K562 (cell line): ENCODE results near the gene EGF. TPM values are rescaled to one million over a fixed set of nuclear protein-coding genes. Genes with fewer than 3 reads are reported as not detected.

Source experiments
- KLF6 ChIP-seq: fragments of 250-450 bp; sonication (Bioruptor Pico); IDR thresholded peaks from 2 replicates; pipeline ENCODE4 v1.4.0; 2020; ENCODE audit warnings: mild to moderate bottlenecking, moderate library complexity, borderline replicate concordance
- MAFF ChIP-seq: IDR thresholded peaks from 2 replicates; pipeline ENCODE4 v1.6.1; 2012; ENCODE audit warnings: low read length, improper control_type of control experiment
- RBM39 ChIP-seq: fragments of 200-400 bp; formaldehyde crosslinking; optimal IDR thresholded peaks from 2 replicates; pipeline ENCODE3; 2018; ENCODE audit warnings: low read depth, low read length
- RHOXF2B ChIP-seq: fragments of 250-450 bp; sonication (Bioruptor Pico); conservative IDR thresholded peaks from 2 replicates; pipeline ENCODE4 v1.5.1; 2021
- ZKSCAN8 ChIP-seq: fragments of 200-800 bp; sonication (Bioruptor generic); IDR thresholded peaks from 2 replicates; pipeline ENCODE4 v1.6.1; 2016; ENCODE audit warnings: missing genetic modification characterization, missing compliant biosample characterization
- ZNF311 ChIP-seq: fragments of 250-450 bp; sonication (Bioruptor Pico); IDR thresholded peaks from 2 replicates; pipeline ENCODE4 v1.4.0; 2020; ENCODE audit warnings: mild to moderate bottlenecking, moderate library complexity
- ZNF395 ChIP-seq: fragments of 200-800 bp; sonication (Bioruptor generic); IDR thresholded peaks from 2 replicates; pipeline ENCODE4 v1.6.1; 2017; ENCODE audit warnings: missing genetic modification characterization, missing compliant biosample characterization
- polyA plus RNA-seq, 8 experiments: library from polyadenylated mRNA; depleted of rRNA in 4 of 8; stranded (reverse) in 5 of 8; unstranded in 3 of 8; fragments of >200 nt; fragmentation: Nextera tagmentation in 2 of 8; fragmentation: Illumina TruSeq in 1 of 8; extraction: Ambion mirVana in 2 of 8; extraction: Trizol in 1 of 8; gene quantifications; 2 replicates each; pipeline versions ENCODE4 v1.2.1 to v1.2.3, GENCODE V29; 2011 to 2014; ENCODE audit warnings: inconsistent platforms in 1 of 8, missing spikeins in 1 of 8
- total RNA-seq, 7 experiments: library from RNA; depleted of rRNA in 6 of 7; stranded (reverse); fragments of >200 nt in 6 of 7; fragmentation: Illumina TruSeq in 2 of 7; extraction: Trizol in 2 of 7; gene quantifications; 2 replicates each; pipeline versions ENCODE4 v1.2.1 to v1.2.3, GENCODE V29; 2011 to 2021; ENCODE audit warnings: low replicate concordance in 1 of 7
- TF ChIP-seq, protein P1 (sequence below): fragments of 150-350 bp; conservative IDR thresholded peaks from 2 replicates; pipeline ENCODE4 v1.6.1; 2014; ENCODE audit warnings: low read length
- TF ChIP-seq, protein P2 (sequence below): sonication (generic); formaldehyde crosslinking; IDR thresholded peaks from 2 replicates; pipeline ENCODE4 v1.8.0; 2023; ENCODE audit warnings: missing genetic modification reagents, mild to moderate bottlenecking, borderline replicate concordance
- TF ChIP-seq, protein P3 (sequence below): IDR thresholded peaks from 3 replicates; pipeline ENCODE4 v1.6.1; 2011; ENCODE audit warnings: borderline replicate concordance, mild to moderate bottlenecking, moderate library complexity; ENCODE audit not compliant: insufficient read length; ENCODE audit errors: extremely low read depth

The EGF gene
- total and polyA plus RNA-seq, 9 of the 15 experiments (the other 6 are each of a cell fraction or from before 2014, with no cell fraction given) = 0.32 to 3.1 (median 1.3) TPM

GRCh38 chr4:109912706-109913595 lies at the start of gene EGF (continued):
- no peak for TF ChIP-seq RBM39
- no peak for TF ChIP-seq ZNF395 (CRISPR knock-in tag)
- TF ChIP-seq ZKSCAN8 (CRISPR knock-in tag) = no peak
- TF ChIP-seq MAFF = peak; percentile 62; the same call in 1 of the 2 replicates
- TF ChIP-seq, protein P1, sequence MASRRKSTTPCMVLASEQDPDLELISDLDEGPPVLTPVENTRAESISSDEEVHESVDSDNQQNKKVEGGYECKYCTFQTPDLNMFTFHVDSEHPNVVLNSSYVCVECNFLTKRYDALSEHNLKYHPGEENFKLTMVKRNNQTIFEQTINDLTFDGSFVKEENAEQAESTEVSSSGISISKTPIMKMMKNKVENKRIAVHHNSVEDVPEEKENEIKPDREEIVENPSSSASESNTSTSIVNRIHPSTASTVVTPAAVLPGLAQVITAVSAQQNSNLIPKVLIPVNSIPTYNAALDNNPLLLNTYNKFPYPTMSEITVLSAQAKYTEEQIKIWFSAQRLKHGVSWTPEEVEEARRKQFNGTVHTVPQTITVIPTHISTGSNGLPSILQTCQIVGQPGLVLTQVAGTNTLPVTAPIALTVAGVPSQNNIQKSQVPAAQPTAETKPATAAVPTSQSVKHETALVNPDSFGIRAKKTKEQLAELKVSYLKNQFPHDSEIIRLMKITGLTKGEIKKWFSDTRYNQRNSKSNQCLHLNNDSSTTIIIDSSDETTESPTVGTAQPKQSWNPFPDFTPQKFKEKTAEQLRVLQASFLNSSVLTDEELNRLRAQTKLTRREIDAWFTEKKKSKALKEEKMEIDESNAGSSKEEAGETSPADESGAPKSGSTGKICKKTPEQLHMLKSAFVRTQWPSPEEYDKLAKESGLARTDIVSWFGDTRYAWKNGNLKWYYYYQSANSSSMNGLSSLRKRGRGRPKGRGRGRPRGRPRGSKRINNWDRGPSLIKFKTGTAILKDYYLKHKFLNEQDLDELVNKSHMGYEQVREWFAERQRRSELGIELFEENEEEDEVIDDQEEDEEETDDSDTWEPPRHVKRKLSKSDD = no peak
- TF ChIP-seq, protein P2, sequence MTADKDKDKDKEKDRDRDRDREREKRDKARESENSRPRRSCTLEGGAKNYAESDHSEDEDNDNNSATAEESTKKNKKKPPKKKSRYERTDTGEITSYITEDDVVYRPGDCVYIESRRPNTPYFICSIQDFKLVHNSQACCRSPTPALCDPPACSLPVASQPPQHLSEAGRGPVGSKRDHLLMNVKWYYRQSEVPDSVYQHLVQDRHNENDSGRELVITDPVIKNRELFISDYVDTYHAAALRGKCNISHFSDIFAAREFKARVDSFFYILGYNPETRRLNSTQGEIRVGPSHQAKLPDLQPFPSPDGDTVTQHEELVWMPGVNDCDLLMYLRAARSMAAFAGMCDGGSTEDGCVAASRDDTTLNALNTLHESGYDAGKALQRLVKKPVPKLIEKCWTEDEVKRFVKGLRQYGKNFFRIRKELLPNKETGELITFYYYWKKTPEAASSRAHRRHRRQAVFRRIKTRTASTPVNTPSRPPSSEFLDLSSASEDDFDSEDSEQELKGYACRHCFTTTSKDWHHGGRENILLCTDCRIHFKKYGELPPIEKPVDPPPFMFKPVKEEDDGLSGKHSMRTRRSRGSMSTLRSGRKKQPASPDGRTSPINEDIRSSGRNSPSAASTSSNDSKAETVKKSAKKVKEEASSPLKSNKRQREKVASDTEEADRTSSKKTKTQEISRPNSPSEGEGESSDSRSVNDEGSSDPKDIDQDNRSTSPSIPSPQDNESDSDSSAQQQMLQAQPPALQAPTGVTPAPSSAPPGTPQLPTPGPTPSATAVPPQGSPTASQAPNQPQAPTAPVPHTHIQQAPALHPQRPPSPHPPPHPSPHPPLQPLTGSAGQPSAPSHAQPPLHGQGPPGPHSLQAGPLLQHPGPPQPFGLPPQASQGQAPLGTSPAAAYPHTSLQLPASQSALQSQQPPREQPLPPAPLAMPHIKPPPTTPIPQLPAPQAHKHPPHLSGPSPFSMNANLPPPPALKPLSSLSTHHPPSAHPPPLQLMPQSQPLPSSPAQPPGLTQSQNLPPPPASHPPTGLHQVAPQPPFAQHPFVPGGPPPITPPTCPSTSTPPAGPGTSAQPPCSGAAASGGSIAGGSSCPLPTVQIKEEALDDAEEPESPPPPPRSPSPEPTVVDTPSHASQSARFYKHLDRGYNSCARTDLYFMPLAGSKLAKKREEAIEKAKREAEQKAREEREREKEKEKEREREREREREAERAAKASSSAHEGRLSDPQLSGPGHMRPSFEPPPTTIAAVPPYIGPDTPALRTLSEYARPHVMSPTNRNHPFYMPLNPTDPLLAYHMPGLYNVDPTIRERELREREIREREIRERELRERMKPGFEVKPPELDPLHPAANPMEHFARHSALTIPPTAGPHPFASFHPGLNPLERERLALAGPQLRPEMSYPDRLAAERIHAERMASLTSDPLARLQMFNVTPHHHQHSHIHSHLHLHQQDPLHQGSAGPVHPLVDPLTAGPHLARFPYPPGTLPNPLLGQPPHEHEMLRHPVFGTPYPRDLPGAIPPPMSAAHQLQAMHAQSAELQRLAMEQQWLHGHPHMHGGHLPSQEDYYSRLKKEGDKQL (CRISPR knock-in tag) = no peak
- TF ChIP-seq RHOXF2B (CRISPR knock-in tag) = no peak
- TF ChIP-seq, protein P3, sequence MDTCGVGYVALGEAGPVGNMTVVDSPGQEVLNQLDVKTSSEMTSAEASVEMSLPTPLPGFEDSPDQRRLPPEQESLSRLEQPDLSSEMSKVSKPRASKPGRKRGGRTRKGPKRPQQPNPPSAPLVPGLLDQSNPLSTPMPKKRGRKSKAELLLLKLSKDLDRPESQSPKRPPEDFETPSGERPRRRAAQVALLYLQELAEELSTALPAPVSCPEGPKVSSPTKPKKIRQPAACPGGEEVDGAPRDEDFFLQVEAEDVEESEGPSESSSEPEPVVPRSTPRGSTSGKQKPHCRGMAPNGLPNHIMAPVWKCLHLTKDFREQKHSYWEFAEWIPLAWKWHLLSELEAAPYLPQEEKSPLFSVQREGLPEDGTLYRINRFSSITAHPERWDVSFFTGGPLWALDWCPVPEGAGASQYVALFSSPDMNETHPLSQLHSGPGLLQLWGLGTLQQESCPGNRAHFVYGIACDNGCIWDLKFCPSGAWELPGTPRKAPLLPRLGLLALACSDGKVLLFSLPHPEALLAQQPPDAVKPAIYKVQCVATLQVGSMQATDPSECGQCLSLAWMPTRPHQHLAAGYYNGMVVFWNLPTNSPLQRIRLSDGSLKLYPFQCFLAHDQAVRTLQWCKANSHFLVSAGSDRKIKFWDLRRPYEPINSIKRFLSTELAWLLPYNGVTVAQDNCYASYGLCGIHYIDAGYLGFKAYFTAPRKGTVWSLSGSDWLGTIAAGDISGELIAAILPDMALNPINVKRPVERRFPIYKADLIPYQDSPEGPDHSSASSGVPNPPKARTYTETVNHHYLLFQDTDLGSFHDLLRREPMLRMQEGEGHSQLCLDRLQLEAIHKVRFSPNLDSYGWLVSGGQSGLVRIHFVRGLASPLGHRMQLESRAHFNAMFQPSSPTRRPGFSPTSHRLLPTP = no peak
- no peak for TF ChIP-seq KLF6 (CRISPR knock-in tag)
- TF ChIP-seq ZNF311 (CRISPR knock-in tag) = no peak
